ENCODE results near the gene SHCBP1L. TPM values are rescaled to one million over a fixed set of nuclear protein-coding genes. Genes with fewer than 3 reads are reported as not detected.
A peak's percentile ranks its signal among the peaks of the same experiment; 100 is the strongest.

Gene SHCBP1L
- total RNA-seq, 1 donor from 2014 or later, result not detected

DNA sequence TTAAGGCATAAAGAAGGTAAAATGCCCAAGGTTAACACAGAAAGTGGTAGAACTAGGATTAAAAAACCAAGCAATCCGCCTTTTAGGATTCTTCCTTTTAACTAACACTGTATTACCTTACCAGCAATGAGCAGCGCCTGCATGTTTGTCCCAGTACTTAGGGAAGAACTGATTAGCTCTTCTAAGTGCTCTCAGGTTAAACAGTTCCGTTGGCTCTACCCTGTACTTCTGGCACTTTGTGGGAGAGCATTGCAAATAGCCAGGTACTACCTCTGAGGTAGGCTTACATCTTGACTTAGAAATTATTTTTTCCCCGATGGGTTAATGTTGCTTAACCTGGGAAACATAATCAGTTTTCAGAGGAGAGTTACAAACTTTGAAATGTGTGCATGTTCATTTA lies 92.3 kb downstream of the SHCBP1L start:
- Mint-ChIP-seq H3K9me3 (ENCODE audit: low read depth) (no peaks in the 10 kb centered on the region), H3K4me3 (ENCODE audit: low read depth) (no peak overlapping the region), H3K27me3 (no peaks in the 10 kb centered on the region), H3K4me1 (ENCODE audit: low read depth) (peaks cover 1% of the 10 kb centered on the region), H3K36me3 (ENCODE audit: insufficient read depth) (peaks cover 50% of the 10 kb centered on the region), H3K27ac (peak overlapping the region; percentile 45)
- TF ChIP-seq, protein P1, sequence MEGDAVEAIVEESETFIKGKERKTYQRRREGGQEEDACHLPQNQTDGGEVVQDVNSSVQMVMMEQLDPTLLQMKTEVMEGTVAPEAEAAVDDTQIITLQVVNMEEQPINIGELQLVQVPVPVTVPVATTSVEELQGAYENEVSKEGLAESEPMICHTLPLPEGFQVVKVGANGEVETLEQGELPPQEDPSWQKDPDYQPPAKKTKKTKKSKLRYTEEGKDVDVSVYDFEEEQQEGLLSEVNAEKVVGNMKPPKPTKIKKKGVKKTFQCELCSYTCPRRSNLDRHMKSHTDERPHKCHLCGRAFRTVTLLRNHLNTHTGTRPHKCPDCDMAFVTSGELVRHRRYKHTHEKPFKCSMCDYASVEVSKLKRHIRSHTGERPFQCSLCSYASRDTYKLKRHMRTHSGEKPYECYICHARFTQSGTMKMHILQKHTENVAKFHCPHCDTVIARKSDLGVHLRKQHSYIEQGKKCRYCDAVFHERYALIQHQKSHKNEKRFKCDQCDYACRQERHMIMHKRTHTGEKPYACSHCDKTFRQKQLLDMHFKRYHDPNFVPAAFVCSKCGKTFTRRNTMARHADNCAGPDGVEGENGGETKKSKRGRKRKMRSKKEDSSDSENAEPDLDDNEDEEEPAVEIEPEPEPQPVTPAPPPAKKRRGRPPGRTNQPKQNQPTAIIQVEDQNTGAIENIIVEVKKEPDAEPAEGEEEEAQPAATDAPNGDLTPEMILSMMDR (IDR thresholded peaks at IDR 0.05; ENCODE audit: unreplicated experiment), result no peak
- DNase-seq (ENCODE audit: low spot score, unreplicated experiment), result no peak

DNA sequence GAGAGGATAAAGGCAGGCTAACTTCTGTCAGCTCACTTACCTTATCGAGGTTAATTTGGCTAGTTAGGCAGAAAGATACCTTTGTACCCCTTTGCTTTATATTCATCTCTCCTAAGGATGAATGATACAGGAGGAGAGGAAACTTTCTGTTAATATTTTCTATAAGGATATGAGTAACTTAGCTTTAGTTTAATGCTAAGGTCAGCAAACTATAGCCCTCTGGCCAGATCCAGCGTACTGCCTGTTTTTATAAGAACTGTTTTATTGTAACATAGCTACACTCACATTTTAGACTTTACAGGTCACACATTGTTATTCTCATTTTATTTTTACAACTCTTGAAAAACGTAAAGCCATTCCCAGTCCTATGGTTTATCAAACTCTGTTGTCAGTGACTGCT lies 95.8 kb downstream of the SHCBP1L start:
- H3K36me3 Mint-ChIP-seq (ENCODE audit: insufficient read depth), result peaks cover 49% of the 10 kb centered on the region

DNA sequence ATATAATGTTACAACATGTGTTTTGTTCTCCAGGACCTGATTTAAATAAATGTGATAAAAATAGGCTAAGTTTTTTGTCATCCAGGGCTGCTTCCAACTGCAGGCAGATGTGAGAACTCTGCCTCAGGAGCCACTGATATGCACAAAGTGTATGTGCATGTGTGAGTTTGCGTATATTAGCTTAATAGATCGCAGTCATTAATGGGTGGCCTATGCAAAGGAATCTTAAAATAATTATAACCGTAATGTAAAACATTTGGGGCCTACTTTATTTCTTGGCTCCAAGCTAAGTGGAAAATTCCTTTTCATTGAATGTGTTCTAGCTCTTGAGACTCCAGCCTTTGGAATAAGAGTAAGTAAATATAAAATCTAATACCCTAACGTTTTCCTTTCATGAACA lies 97.1 kb downstream of the SHCBP1L start:
- H3K4me3 Mint-ChIP-seq (ENCODE audit: low read depth), result no peak overlapping the region
- H3K27ac Mint-ChIP-seq, result peak overlapping the region; percentile 80
- peaks cover 1% of the 10 kb centered on the region for H3K4me1 Mint-ChIP-seq (ENCODE audit: low read depth)
- DNase-seq (ENCODE audit: low spot score, unreplicated experiment), result no peak
- TF ChIP-seq, protein P1 (IDR thresholded peaks at IDR 0.05; ENCODE audit: unreplicated experiment), result no peak
- peaks cover 48% of the 10 kb centered on the region for H3K36me3 Mint-ChIP-seq (ENCODE audit: insufficient read depth)
- H3K27me3 Mint-ChIP-seq, result no peaks in the 10 kb centered on the region
- no peaks in the 10 kb centered on the region for H3K9me3 Mint-ChIP-seq (ENCODE audit: low read depth)

More for the DNA sequence above, 95.8 kb downstream of the SHCBP1L start:
- peaks cover 1% of the 10 kb centered on the region for H3K4me1 Mint-ChIP-seq (ENCODE audit: low read depth)
- no peak overlapping the region for H3K27ac Mint-ChIP-seq
- H3K27me3 Mint-ChIP-seq, result no peaks in the 10 kb centered on the region
- no peak overlapping the region for H3K4me3 Mint-ChIP-seq (ENCODE audit: low read depth)
- no peaks in the 10 kb centered on the region for H3K9me3 Mint-ChIP-seq (ENCODE audit: low read depth)
- TF ChIP-seq, protein P1 (IDR thresholded peaks at IDR 0.05; ENCODE audit: unreplicated experiment), result no peak
- DNase-seq (ENCODE audit: low spot score, unreplicated experiment), result no peak

DNA sequence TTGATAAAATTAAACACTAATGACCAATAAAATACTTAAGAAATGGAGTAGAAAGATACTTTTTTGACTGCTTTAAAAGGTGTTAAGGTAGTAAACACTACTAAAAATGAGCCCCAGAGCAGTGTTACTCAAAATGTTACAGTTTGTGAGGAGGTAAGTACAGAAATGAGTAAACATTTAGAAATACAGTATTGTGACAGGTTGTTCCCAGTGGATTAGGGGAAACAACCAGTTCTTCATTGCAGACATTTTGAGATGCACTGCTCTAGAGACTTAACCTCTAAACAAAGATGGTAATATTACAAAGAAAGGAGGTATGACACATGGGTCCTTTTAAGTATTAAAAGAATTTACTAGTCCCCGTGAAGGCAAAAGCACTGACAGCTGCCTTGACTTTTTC lies 101.1 kb downstream of the SHCBP1L start:
- Mint-ChIP-seq H3K4me3 (ENCODE audit: low read depth) (no peak overlapping the region), H3K27ac (no peak overlapping the region), H3K9me3 (ENCODE audit: low read depth) (no peaks in the 10 kb centered on the region), H3K27me3 (no peaks in the 10 kb centered on the region), H3K4me1 (ENCODE audit: low read depth) (no peaks in the 10 kb centered on the region), H3K36me3 (ENCODE audit: insufficient read depth) (peaks cover 41% of the 10 kb centered on the region)
- no peak for DNase-seq (ENCODE audit: low spot score, unreplicated experiment)
- TF ChIP-seq, protein P1 (IDR thresholded peaks at IDR 0.05; ENCODE audit: unreplicated experiment), result no peak

DNA sequence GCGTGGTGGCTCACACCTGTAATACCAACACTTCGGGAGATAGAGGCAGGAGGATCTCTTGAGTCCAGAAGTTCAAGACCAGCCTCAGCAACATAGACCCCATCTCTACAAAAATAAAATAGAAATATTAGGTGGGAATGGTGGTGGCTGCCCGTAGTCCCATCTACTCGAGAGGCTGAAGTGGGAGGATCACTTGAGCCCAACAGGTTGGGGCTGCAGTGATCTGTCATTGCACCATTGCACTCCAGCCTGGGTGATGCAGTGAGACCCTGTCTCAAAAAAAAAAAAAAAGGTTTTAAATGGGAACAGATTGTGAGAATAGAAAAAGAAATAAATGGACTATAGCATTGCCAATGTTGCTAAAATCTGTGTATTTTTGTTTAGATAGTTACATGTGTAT lies 102.6 kb downstream of the SHCBP1L start:
- peaks cover 46% of the 10 kb centered on the region for H3K36me3 Mint-ChIP-seq (ENCODE audit: insufficient read depth)
- H3K4me3 Mint-ChIP-seq (ENCODE audit: low read depth), result no peak overlapping the region
- H3K9me3 Mint-ChIP-seq (ENCODE audit: low read depth), result no peaks in the 10 kb centered on the region
- no peaks in the 10 kb centered on the region for H3K27me3 Mint-ChIP-seq
- TF ChIP-seq, protein P1 (IDR thresholded peaks at IDR 0.05; ENCODE audit: unreplicated experiment), result no peak
- no peak overlapping the region for H3K27ac Mint-ChIP-seq
- H3K4me1 Mint-ChIP-seq (ENCODE audit: low read depth), result peaks cover 1% of the 10 kb centered on the region
- no peak for DNase-seq (ENCODE audit: low spot score, unreplicated experiment)

Other genes with a start within 250 kb of the SHCBP1L start
- 1.6 and 2.0 TPM in 2 replicates for gene NPL, start 163.4 kb downstream of the SHCBP1L start, total RNA-seq
- gene DHX9, start 113.8 kb downstream of the SHCBP1L start, total RNA-seq, result 289 and 296 TPM in 2 replicates
- gene LAMC1, start 70.3 kb upstream of the SHCBP1L start, total RNA-seq, result 72.9 and 77.3 TPM in 2 replicates
- 4.5 and 5.8 TPM in 2 replicates for gene LAMC2, start 233.1 kb upstream of the SHCBP1L start, total RNA-seq